ENCODE results near the gene CCDC85B. TPM values are rescaled to one million over a fixed set of nuclear protein-coding genes. Genes with fewer than 3 reads are reported as not detected.

Gene CCDC85B
- total and polyA plus RNA-seq, 2 of the 13 experiments (the other 11 are each of a cell fraction or from before 2014, with no cell fraction given): 8.2 to 19.5 TPM

- DNase-seq (ENCODE audit: low spot score) (no peak), ATAC-seq (peak; percentile 10), FAIRE-seq (no peak)
- intact Hi-C loops (cut with micrococcal nuclease; ENCODE audit: unreplicated experiment): no loop called here
- no peak overlapping the region for H3K9ac ChIP-seq (ENCODE audit: insufficient read depth, low read depth, low read length)
- peaks cover 67% of the 10 kb centered on the region for H3K4me1 ChIP-seq (ENCODE audit: insufficient read depth, low read length)
- peaks cover 14 to 32% of the 10 kb centered on the region in 2 experiments for H3K36me3 ChIP-seq (replicated peaks in 1 of 2; ENCODE audit: control insufficient read depth in 1 of 2, insufficient read depth in 2 of 2, low read length in 2 of 2)
- H3K4me2 ChIP-seq (ENCODE audit: low read depth, low read length): no peak overlapping the region
- in situ Hi-C loops (cut with HindIII; ENCODE audit: extremely low pct_ligation_motif_present, low pct_unique_long_range_greater_than_20kb): loop anchor here (10.0 kb wide), 1 partner anchor 296 kb away; the partner anchor contains the start of gene LTBP3
- H4K20me1 ChIP-seq (ENCODE audit: insufficient read depth, low read length): peaks cover 35% of the 10 kb centered on the region
- CTCF ChIA-PET (ENCODE audit: low intra/inter-chr PET ratio, low total read pairs): no interaction called here
- 0 out of 2 replicates have a peak, but pooled peaks cover 4% of the 10 kb centered on the region for H3K9me3 ChIP-seq (ENCODE audit: low read length)
- no peak overlapping the region for H2AFZ ChIP-seq (ENCODE audit: low read length)
- no peaks in the 10 kb centered on the region for H3K27me3 ChIP-seq (ENCODE audit: control insufficient read depth in 1 of 2, insufficient read depth in 2 of 2, low read length in 2 of 2)
- no TSS peak for BruUV-seq (replicated peaks)
- H3K4me3 ChIP-seq (replicated peaks in 1 of 3; ENCODE audit: insufficient read depth in 1 of 3, low read depth in 2 of 3, low read length in 3 of 3): no peak overlapping the region
- H3K79me2 ChIP-seq (ENCODE audit: insufficient read depth, low read length): peaks cover 6% of the 10 kb centered on the region
- 89% methylated on average over 7 of the region's 14 CpGs for WGBS (ENCODE audit: low lambda C conversion rate)
- no peak overlapping the region for H3K27ac ChIP-seq (ENCODE audit: extremely low read length, insufficient read depth, low read length)
- POLR2A ChIA-PET: interaction anchor here (0.5 to 4.1 kb wide), 6 partner anchors 9 to 106 kb away, joined by 3 to 20 read pairs (median 5); partner anchors contain the start of genes FIBP and MUS81
- TF ChIP-seq PHF20 (CRISPR knock-in tag; IDR thresholded peaks at IDR 0.05) (no peak), ZNF724P (CRISPR knock-in tag; IDR thresholded peaks at IDR 0.05; ENCODE audit: borderline replicate concordance) (no peak), ZNF607 (CRISPR knock-in tag; IDR thresholded peaks at IDR 0.05; ENCODE audit: borderline replicate concordance) (no peak), ZBTB44 (CRISPR knock-in tag; IDR thresholded peaks at IDR 0.05) (no peak), REL (CRISPR knock-in tag; conservative IDR thresholded peaks at IDR 0.05) (no peak), GFI1 (CRISPR knock-in tag; IDR thresholded peaks at IDR 0.05; ENCODE audit: borderline replicate concordance) (no peak), RBFOX2 (IDR thresholded peaks at IDR 0.05; ENCODE audit: low read depth, low read length) (0 out of 2 replicates have a peak, but pooled peaks have one; percentile 2), ZNF747 (CRISPR knock-in tag; IDR thresholded peaks at IDR 0.05; ENCODE audit: borderline replicate concordance) (no peak), HMG20A (CRISPR knock-in tag; IDR thresholded peaks at IDR 0.05; ENCODE audit: borderline replicate concordance) (no peak), ZNF7 (CRISPR knock-in tag; IDR thresholded peaks at IDR 0.05) (no peak), ZEB1 (IDR thresholded peaks at IDR 0.05; ENCODE audit: insufficient replicate concordance, low read depth) (no peak), ZNF800 (CRISPR knock-in tag; IDR thresholded peaks at IDR 0.05) (no peak), PHF21A (CRISPR knock-in tag; IDR thresholded peaks at IDR 0.05) (no peak), AGO2 (optimal IDR thresholded peaks at IDR 0.05; ENCODE audit: low read depth, low read length) (peak; percentile 64), ZNF460 (CRISPR knock-in tag; IDR thresholded peaks at IDR 0.05; ENCODE audit: borderline replicate concordance) (no peak), CBX5 (CRISPR knock-in tag; IDR thresholded peaks at IDR 0.05; ENCODE audit: borderline replicate concordance) (0 out of 2 replicates have a peak, but pooled peaks have one; percentile 18), ZNF207 (IDR thresholded peaks at IDR 0.05; ENCODE audit: borderline replicate concordance) (no peak)
- TF ChIP-seq, protein P1, sequence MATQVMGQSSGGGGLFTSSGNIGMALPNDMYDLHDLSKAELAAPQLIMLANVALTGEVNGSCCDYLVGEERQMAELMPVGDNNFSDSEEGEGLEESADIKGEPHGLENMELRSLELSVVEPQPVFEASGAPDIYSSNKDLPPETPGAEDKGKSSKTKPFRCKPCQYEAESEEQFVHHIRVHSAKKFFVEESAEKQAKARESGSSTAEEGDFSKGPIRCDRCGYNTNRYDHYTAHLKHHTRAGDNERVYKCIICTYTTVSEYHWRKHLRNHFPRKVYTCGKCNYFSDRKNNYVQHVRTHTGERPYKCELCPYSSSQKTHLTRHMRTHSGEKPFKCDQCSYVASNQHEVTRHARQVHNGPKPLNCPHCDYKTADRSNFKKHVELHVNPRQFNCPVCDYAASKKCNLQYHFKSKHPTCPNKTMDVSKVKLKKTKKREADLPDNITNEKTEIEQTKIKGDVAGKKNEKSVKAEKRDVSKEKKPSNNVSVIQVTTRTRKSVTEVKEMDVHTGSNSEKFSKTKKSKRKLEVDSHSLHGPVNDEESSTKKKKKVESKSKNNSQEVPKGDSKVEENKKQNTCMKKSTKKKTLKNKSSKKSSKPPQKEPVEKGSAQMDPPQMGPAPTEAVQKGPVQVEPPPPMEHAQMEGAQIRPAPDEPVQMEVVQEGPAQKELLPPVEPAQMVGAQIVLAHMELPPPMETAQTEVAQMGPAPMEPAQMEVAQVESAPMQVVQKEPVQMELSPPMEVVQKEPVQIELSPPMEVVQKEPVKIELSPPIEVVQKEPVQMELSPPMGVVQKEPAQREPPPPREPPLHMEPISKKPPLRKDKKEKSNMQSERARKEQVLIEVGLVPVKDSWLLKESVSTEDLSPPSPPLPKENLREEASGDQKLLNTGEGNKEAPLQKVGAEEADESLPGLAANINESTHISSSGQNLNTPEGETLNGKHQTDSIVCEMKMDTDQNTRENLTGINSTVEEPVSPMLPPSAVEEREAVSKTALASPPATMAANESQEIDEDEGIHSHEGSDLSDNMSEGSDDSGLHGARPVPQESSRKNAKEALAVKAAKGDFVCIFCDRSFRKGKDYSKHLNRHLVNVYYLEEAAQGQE (IDR thresholded peaks at IDR 0.05; ENCODE audit: borderline replicate concordance in 1 of 2, low read depth in 1 of 2, low read length in 2 of 2): no peak
Observed at GRCh38 chr11:65851083-65851579, 39.3 kb upstream of the CCDC85B start.

Measured in HepG2 (cell line).